BLaER1 treated with 17β-estradiol and CSF1 and Interleukin-3, amounts not matched to agents 10 nM and 100 nM (cell line): Measurements from ENCODE around the gene TWNK.
"Not testable (repeated sequence)": the region's sequence is repeated elsewhere in the genome, so short reads cannot be mapped to it uniquely, and the experiment has no call there.

Experiments used
- H3K27ac ChIP-seq, 11 experiments: shearing (Covaris generic); formaldehyde crosslinking; 2 replicates each; pipeline ENCODE4 v1.8.1; 2022
- H3K27me3 ChIP-seq, 11 experiments: shearing (Covaris generic); formaldehyde crosslinking; 2 replicates each; pipeline ENCODE4 v1.8.1; 2022
- H3K36me3 ChIP-seq, 11 experiments: shearing (Covaris generic); formaldehyde crosslinking; 2 replicates each; pipeline ENCODE4 v1.8.1; 2022
- H3K4me1 ChIP-seq, 10 experiments: shearing (Covaris generic); formaldehyde crosslinking; 2 replicates each; pipeline ENCODE4 v1.8.1; 2022
- H3K4me2 ChIP-seq, 11 experiments: shearing (Covaris generic); formaldehyde crosslinking; 2 replicates each; pipeline ENCODE4 v1.8.1; 2022
- H3K4me3 ChIP-seq, 10 experiments: shearing (Covaris generic); formaldehyde crosslinking; 2 replicates each; pipeline ENCODE4 v1.8.1; 2022
- H3K9ac ChIP-seq, 11 experiments: shearing (Covaris generic); formaldehyde crosslinking; 2 replicates each; pipeline ENCODE4 v1.8.1; 2022
- H3K9me3 ChIP-seq, 11 experiments: shearing (Covaris generic); formaldehyde crosslinking; replicated peaks in 1 of 11; 2 replicates each; pipeline ENCODE4 v1.8.1; 2022
- H4K20me1 ChIP-seq, 11 experiments: shearing (Covaris generic); formaldehyde crosslinking; 2 replicates each; pipeline ENCODE4 v1.8.1; 2022
- Cebpa-rat ChIP-seq, 11 experiments: shearing (Covaris generic); IDR thresholded peaks; 2 replicates each; pipeline ENCODE4 v1.8.1; 2022

Gene TWNK

GRCh38 chr10:101030496-101031127 is 43.3 kb downstream of the TWNK start:
- peak overlapping the region; percentile 73 to 94 (median 83); a peak in 20 of 22 replicates for H3K9ac ChIP-seq
- H3K4me1 ChIP-seq: peaks cover 69 to 84% (median 72%) of the 10 kb centered on the region in 10 experiments
- H3K36me3 ChIP-seq: peaks cover 8 to 13% (median 11%) of the 10 kb centered on the region in 11 experiments; a peak in 19 of 22 replicates

DNA sequence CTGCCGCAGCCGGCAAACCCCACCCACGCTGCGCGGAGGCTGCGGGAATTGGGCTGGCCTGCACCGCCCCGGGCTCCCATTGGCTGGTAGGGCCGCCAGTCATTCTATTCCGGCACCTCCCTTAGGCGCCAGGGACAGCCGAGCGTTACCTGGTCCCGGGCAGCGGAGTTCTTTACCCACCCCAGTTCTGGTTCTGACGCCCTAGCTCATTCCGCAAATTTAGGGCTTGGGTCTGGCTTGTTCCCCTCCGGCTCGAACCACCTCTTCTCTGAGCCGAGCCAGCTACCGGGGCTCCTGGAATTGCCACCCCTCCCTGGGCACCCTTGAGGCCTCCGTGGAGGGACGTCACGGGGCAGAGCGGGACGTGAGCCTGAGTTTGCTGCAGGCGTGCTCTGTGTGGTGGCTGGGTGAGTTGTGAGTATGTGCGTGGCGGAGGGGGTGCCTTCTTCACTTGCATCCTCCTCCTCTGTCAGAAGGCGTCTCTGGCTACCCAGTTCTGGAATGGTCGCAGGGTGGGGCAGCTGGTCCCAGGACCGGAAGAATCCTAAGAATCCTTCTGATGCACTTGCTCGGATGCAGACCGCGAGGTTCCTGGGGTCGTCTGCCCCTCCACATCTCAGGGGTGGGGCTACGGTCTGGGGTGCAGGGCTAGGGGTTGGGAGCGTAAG is 43.9 kb downstream of the TWNK start, which contains the start of the genes PDZD7 and SFXN3:
Gene PDZD7 (minus strand): TSS at position 2 of the 668 bp plus-strand sequence. CDS start 910 bp downstream, outside the sequence.
Gene SFXN3 (plus strand): TSS at position 107 of the 668 bp plus-strand sequence. CDS start 3,461 bp downstream, outside the sequence.
- no peaks in the 10 kb centered on the region for H3K27me3 ChIP-seq
- H3K27ac ChIP-seq: peak within 1 kb of the TSS; percentile 75 to 93 (median 88)
- TF ChIP-seq Cebpa-rat (IDR thresholded peaks at IDR 0.05): no peak
- H3K9me3 ChIP-seq: no peaks in the 10 kb centered on the region
- H3K4me3 ChIP-seq: peak within 1 kb of the TSS; percentile 66 to 90 (median 72)
- peaks cover 69 to 84% (median 71%) of the 10 kb centered on the region in 10 experiments for H3K4me1 ChIP-seq
- H3K36me3 ChIP-seq: peaks cover 13 to 20% (median 18%) of the 10 kb centered on the region in 11 experiments; a peak in 20 of 22 replicates
- H3K4me2 ChIP-seq: peak within 1 kb of the TSS; percentile 95 to 99 (median 98)
- peak within 1 kb of the TSS; percentile 73 to 94 (median 83) for H3K9ac ChIP-seq
- peaks cover 5 to 39% (median 17%) of the 10 kb centered on the region in 11 experiments; a peak in 16 of 22 replicates for H4K20me1 ChIP-seq

More at GRCh38 chr10:101030496-101031127, 43.3 kb downstream of the TWNK start:
- Histone ChIP-seq H4K20me1 (peaks cover 5 to 33% (median 14%) of the 10 kb centered on the region in 11 experiments; a peak in 15 of 22 replicates), H3K27ac (peak overlapping the region in 4 of 11 experiments; percentile 87 to 92 (median 88); a peak in 6 of 22 replicates), H3K27me3 (no peaks in the 10 kb centered on the region), H3K4me2 (peak overlapping the region; percentile 95 to 99 (median 98)), H3K9me3 (no peaks in the 10 kb centered on the region), H3K4me3 (peak overlapping the region; percentile 66 to 90 (median 72))
- no peak for TF ChIP-seq Cebpa-rat (IDR thresholded peaks at IDR 0.05)

DNA sequence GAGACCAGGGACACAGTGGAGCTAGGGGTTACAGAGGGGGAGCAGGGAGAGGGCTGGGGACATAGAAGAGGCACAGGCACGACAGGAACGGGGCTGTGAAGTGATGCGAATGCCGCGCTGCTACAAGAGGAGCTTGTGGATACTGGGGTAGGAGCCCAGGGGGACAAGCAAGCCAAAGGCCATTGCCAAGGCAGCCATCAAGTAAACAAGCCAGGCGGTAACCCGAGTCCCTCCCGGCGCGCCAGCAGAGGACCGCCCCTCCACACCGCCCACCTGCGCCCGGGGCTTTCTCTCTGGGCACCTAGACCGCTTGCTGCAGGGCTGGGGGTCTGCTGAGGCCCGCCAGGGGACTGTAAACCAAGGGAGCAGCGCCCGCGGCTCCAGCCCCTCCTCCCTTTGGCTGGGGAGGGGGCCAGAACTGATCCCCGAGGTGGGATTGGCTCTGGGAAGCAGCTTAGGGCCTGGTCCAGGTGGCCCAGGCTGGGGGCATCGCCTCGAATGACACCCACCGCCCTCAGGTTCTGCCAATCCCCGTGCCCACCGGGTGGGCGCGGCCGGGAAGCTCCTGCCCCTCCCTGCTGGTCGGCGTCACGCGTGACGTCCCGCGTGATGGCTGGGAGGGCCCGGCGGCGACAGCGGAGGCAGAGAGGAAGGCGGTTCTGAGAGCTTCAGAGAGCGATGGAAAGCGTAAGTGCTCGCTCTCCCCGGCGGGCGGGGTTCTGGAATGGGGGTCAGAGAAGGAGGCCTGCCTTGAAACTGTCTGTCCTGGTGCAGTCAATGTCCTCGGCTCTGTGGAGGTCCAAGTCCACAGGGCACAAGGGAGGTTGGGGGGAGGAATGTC is 44.7 kb downstream of the TWNK start:
- Histone ChIP-seq H3K9ac (peak overlapping the region; percentile 73 to 94 (median 83)), H3K27me3 (no peaks in the 10 kb centered on the region), H3K36me3 (peaks cover 21 to 27% (median 25%) of the 10 kb centered on the region in 11 experiments; a peak in 20 of 22 replicates), H3K27ac (peak overlapping the region; percentile 75 to 93 (median 88)), H3K4me1 (peaks cover 62 to 76% (median 64%) of the 10 kb centered on the region in 10 experiments), H3K4me2 (peak overlapping the region; percentile 95 to 99 (median 98)), H4K20me1 (peaks cover 5 to 47% (median 21%) of the 10 kb centered on the region in 11 experiments; a peak in 16 of 22 replicates), H3K9me3 (no peaks in the 10 kb centered on the region), H3K4me3 (peak overlapping the region; percentile 66 to 90 (median 72))
- TF ChIP-seq Cebpa-rat (IDR thresholded peaks at IDR 0.05): no peak

DNA sequence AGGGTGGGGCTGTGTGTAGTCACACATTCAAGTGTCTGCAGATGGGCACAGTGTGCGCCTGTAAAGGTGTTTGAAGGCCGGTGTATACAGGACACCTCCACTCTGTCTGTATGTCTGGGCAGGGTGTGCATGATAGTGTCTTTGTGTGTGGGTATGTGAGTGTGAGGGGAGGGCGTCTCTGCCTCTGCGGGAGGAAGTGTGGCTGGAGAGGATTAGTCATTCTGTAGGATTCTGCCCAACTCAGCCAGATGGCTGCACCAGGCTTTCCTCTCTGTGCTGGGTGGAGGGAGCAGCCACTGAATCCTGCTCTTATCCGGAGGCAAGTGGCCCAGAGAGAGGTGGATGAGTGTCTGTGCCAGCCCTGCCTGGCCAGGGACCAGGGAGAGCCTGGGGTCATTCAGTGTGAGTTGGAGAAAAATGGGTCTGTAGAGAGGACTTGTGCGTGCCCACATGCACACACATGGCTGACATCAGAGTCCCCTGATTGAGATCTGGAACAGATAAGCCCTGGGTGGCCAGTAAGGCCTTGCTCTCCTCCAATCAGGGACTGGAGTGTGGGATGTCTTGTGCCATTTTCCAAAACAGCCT is 45.4 kb downstream of the TWNK start:
- Histone ChIP-seq H3K4me1 (peaks cover 56 to 69% (median 57%) of the 10 kb centered on the region in 10 experiments), H3K9ac (peak overlapping the region; percentile 73 to 94 (median 83)), H3K4me3 (peak overlapping the region; percentile 66 to 90 (median 72)), H4K20me1 (peaks cover 5 to 54% (median 21%) of the 10 kb centered on the region in 11 experiments; a peak in 16 of 22 replicates), H3K36me3 (peaks cover 28 to 34% (median 32%) of the 10 kb centered on the region in 11 experiments), H3K27ac (peak overlapping the region; percentile 75 to 93 (median 88)), H3K9me3 (no peaks in the 10 kb centered on the region), H3K4me2 (peak overlapping the region; percentile 95 to 99 (median 98)), H3K27me3 (no peaks in the 10 kb centered on the region)
- TF ChIP-seq Cebpa-rat (IDR thresholded peaks at IDR 0.05): no peak

DNA sequence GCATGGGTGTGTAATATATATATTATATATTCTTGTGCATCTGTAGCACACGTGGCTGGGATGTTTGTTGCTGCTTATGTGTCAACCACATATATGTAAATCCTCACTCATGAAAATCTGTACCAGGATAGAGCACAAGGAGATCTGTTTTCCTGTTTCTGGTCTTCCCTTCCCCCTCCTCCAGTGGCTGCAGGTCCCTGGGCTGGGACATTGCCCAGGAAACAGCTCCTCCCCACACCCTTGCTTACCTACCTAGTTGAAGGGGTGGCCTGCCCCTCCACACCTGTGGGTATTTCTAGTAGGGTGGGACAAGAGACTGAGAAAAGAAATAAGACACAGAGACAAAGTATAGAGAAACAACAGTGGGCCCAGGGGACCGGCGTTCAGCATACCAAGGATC is 45.9 kb downstream of the TWNK start:
- Histone ChIP-seq H3K4me3 (peak overlapping the region; percentile 66 to 90 (median 72); a peak in 19 of 20 replicates), H3K4me2 (peak overlapping the region; percentile 95 to 99 (median 98)), H4K20me1 (peaks cover 5 to 59% (median 22%) of the 10 kb centered on the region in 11 experiments; a peak in 16 of 22 replicates), H3K4me1 (peaks cover 51 to 64% (median 52%) of the 10 kb centered on the region in 10 experiments), H3K36me3 (peaks cover 34 to 40% (median 38%) of the 10 kb centered on the region in 11 experiments), H3K9ac (peak overlapping the region; percentile 73 to 94 (median 83)), H3K27ac (peak overlapping the region in 10 of 11 experiments; percentile 75 to 93 (median 88); a peak in 21 of 22 replicates), H3K9me3 (no peaks in the 10 kb centered on the region), H3K27me3 (no peaks in the 10 kb centered on the region)
- TF ChIP-seq Cebpa-rat (IDR thresholded peaks at IDR 0.05): no peak

DNA sequence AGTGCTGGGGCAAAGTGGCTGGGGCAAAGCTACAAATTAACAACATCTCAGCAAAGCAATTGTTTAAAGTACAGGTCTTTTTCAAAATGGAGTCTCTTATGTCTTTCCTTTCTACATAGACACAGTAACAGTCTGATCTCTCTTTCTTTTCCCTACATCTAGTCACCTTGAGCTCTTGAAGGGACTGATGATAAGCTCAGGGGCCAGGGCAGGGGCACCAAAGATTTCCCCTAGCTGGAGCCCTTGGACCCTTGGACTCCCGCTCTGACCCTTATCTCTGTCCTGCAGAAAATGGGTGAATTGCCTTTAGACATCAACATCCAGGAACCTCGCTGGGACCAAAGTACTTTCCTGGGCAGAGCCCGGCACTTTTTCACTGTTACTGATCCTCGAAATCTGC is 47.1 kb downstream of the TWNK start:
- peaks cover 39 to 53% (median 41%) of the 10 kb centered on the region in 10 experiments for H3K4me1 ChIP-seq
- H3K27me3 ChIP-seq, H3K9ac ChIP-seq, H3K4me3 ChIP-seq, H3K9me3 ChIP-seq, H3K27ac ChIP-seq: not testable (repeated sequence)
- H4K20me1 ChIP-seq: peaks cover 5 to 71% (median 26%) of the 10 kb centered on the region in 11 experiments; a peak in 16 of 22 replicates
- peaks cover 38 to 51% (median 48%) of the 10 kb centered on the region in 11 experiments for H3K36me3 ChIP-seq
- H3K4me2 ChIP-seq: peak overlapping the region in 6 of 11 experiments; percentile 96 to 99 (median 98); a peak in 8 of 22 replicates

DNA sequence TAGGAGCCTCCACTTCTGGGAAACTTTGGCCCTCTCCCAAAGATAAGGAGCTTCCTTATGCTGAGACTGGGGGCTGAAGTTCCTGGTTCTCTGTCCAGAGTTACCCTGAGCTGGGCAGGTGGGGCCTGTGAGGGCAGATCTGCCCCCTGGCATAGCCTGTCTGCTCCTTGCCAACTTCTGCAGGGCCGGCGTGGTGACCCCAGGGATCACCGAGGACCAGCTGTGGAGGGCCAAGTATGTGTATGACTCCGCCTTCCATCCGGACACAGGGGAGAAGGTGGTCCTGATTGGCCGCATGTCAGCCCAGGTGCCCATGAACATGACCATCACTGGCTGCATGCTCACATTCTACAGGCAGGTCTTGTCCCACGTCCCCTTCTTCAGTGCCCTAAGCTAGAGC is 48.0 kb downstream of the TWNK start:
- TF ChIP-seq Cebpa-rat (IDR thresholded peaks at IDR 0.05): no peak
- H3K4me3 ChIP-seq: no peak overlapping the region

More for the DNA sequence above, 48.0 kb downstream of the TWNK start:
- H3K27ac ChIP-seq: no peak overlapping the region
- H3K4me1 ChIP-seq: peaks cover 30 to 43% (median 32%) of the 10 kb centered on the region in 10 experiments
- no peak overlapping the region; a peak in 2 of 22 replicates for H3K9ac ChIP-seq
- no peaks in the 10 kb centered on the region for H3K9me3 ChIP-seq
- peaks cover 5 to 80% (median 26%) of the 10 kb centered on the region in 11 experiments; a peak in 16 of 22 replicates for H4K20me1 ChIP-seq
- no peaks in the 10 kb centered on the region for H3K27me3 ChIP-seq
- peaks cover 38 to 60% (median 54%) of the 10 kb centered on the region in 11 experiments for H3K36me3 ChIP-seq
- H3K4me2 ChIP-seq: peak overlapping the region in 2 of 11 experiments; percentile 96 to 97; a peak in 1 of 22 replicates
